Globus pallidus (tissue), 1 donor: ENCODE results near the gene TEKT1.

Experiments used
- DNase-seq: peaks from one replicate; pipeline ENCODE4 v3.0.0-alpha.2; 2015; ENCODE audit warnings: low spot score

Gene TEKT1

DNA sequence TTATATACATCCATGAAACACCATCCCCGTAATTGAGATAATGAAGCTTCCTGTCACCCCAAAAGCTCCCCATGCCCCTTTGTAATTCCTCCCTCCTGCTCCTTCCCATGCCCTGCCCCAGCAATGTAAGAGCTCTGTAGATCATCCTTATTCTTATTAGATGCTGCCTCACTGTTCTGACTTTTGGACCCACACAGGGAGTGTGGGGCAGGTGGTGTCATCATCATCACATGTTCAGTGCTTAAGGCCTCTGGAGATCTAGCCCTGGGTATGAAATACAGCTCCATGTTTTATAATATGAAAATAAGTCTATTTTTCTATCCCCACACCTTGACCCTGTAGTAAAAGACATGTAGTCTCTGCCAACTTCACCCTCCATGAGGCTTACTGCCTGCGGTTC lies 73.8 kb downstream of the TEKT1 start:
- DNase-seq, result no peak

- DNase-seq, result no peak
Measured at GRCh38 chr17:6756425-6757031, 75.0 kb downstream of the TEKT1 start.

GRCh38 chr17:6755731-6756184 lies 75.8 kb downstream of the TEKT1 start, which contains the start of gene XAF1:
TSS of gene XAF1 (plus strand) at chr17:6756046. CDS start at chr17:6756079, 33 bp downstream.
- DNase-seq, result peak; percentile 32

DNA sequence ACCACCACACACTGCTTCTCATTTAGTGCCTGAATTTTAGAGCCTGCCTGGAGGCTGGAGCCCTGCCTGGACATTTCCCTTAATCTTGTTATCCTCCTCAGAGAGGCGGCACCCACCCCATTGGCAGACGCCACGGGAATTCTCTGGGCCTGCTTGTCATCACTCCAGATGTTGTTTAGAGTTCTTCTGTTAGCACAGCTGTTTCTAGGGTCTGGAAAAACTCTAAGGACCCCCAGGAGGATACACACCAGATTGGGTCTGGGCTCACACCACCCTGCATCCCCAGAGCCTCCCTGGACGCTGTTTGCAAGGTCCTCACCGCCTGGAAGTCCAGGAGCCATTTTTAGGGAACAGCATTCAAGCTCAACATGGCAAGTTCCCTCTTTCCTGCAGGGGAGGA lies 76.2 kb downstream of the TEKT1 start:
- DNase-seq, result no peak

GRCh38 chr17:6753546-6753945 lies 78.0 kb downstream of the TEKT1 start:
- no peak for DNase-seq

DNA sequence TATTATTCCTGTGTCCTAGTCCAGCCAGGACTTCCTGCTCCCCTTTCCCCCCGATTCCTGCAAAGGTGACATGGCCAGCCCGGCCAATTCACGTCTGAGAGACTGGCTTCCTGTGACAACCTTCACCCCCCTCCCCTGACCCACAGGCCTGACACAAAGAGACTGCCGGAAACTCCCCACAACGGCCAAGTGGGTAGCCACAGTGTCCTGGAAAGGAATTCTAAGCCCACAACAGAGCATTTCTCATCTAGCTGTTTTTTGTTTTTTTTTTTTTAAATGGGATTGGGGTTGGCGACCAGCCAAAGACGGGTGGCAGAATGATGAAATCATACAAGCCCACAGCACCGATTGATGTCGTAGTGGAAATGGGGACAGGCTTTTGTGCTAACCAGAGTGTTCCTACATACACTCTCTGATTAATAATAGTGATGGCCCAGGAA lies 78.5 kb downstream of the TEKT1 start:
- no peak for DNase-seq

DNA sequence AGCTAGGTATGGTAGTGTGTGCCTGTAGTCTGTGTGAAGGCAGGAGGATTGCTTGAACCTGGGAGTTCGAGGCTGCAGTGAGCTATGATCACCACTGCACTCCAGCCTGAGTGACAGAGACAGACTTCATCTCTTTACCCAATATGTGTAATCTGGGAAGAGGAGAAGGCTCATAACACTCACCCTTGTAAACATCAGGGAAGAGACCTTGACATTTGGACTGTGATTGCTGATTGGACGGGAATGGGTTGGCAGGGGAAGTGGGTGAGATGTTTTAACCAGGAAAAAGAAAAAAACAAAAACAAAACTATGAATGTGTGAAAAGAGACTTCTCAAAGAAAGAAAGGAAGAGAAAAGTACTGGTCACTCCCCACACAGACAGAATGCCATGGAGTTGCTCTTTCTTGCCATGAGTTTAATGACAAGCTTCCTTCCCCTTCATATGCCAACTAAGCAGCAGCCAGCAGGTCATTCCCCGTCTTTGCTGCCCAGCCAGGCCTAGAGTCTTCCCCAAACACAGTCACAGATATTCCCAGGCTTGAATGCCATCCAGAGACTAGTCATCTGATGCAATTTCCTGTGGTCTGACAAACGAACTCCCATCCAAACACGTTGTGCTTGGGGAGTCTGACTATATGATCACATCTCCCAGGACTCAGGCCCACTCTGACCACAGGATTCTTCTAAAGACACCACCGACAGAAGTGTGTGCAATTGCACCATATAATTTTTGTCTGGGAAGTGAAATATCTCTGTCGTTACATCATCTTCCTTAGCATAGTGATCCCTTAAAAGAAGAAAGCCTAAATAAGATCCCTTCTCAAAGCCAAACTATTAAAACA lies 79.2 kb downstream of the TEKT1 start:
- DNase-seq, result peak; percentile 30

- no peak for DNase-seq
Measured at GRCh38 chr17:6749519-6749918, 82.0 kb downstream of the TEKT1 start.

GRCh38 chr17:6748617-6749016 lies 82.9 kb downstream of the TEKT1 start:
- DNase-seq, result no peak
